ENCODE measurements around the gene SERPINA10.

DNA sequence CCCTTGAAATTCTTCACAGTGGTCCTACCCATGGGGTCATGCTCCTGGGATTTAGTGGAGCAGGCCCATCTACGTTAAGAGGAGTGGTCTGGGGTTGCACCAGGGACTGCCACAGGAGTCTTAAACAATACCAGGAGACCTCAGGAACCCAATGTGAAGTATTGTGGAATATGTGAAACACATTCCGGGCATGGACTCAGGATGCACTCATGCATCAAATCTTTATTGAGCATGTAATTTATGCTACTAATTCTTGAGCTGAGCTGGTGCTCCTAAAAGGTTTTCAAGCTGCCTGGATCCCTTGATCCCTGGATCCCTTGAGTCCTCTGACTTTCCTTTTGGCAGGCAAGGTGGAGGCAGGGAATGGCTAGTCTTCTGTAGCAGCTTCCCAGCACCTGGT lies 8.8 kb downstream of the SERPINA10 start:
- TF ChIP-seq POLR2AphosphoS2 (IDR thresholded peaks at IDR 0.05; ENCODE audit: low read depth, low read length): no peak
- TF ChIP-seq, protein P1, sequence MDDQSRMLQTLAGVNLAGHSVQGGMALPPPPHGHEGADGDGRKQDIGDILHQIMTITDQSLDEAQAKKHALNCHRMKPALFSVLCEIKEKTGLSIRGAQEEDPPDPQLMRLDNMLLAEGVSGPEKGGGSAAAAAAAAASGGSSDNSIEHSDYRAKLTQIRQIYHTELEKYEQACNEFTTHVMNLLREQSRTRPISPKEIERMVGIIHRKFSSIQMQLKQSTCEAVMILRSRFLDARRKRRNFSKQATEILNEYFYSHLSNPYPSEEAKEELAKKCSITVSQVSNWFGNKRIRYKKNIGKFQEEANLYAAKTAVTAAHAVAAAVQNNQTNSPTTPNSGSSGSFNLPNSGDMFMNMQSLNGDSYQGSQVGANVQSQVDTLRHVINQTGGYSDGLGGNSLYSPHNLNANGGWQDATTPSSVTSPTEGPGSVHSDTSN (IDR thresholded peaks at IDR 0.05; ENCODE audit: insufficient replicate concordance, low read depth, low read length): no peak
- TF ChIP-seq, protein P2, sequence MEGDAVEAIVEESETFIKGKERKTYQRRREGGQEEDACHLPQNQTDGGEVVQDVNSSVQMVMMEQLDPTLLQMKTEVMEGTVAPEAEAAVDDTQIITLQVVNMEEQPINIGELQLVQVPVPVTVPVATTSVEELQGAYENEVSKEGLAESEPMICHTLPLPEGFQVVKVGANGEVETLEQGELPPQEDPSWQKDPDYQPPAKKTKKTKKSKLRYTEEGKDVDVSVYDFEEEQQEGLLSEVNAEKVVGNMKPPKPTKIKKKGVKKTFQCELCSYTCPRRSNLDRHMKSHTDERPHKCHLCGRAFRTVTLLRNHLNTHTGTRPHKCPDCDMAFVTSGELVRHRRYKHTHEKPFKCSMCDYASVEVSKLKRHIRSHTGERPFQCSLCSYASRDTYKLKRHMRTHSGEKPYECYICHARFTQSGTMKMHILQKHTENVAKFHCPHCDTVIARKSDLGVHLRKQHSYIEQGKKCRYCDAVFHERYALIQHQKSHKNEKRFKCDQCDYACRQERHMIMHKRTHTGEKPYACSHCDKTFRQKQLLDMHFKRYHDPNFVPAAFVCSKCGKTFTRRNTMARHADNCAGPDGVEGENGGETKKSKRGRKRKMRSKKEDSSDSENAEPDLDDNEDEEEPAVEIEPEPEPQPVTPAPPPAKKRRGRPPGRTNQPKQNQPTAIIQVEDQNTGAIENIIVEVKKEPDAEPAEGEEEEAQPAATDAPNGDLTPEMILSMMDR (IDR thresholded peaks at IDR 0.05 in 2 of 3, conservative IDR thresholded peaks at IDR 0.05 in 1 of 3; ENCODE audit: control insufficient read depth in 2 of 3, extremely low read depth in 1 of 3, insufficient read depth in 1 of 3, low read depth in 3 of 3, low read length in 3 of 3): no peak
- TF ChIP-seq, protein P3, sequence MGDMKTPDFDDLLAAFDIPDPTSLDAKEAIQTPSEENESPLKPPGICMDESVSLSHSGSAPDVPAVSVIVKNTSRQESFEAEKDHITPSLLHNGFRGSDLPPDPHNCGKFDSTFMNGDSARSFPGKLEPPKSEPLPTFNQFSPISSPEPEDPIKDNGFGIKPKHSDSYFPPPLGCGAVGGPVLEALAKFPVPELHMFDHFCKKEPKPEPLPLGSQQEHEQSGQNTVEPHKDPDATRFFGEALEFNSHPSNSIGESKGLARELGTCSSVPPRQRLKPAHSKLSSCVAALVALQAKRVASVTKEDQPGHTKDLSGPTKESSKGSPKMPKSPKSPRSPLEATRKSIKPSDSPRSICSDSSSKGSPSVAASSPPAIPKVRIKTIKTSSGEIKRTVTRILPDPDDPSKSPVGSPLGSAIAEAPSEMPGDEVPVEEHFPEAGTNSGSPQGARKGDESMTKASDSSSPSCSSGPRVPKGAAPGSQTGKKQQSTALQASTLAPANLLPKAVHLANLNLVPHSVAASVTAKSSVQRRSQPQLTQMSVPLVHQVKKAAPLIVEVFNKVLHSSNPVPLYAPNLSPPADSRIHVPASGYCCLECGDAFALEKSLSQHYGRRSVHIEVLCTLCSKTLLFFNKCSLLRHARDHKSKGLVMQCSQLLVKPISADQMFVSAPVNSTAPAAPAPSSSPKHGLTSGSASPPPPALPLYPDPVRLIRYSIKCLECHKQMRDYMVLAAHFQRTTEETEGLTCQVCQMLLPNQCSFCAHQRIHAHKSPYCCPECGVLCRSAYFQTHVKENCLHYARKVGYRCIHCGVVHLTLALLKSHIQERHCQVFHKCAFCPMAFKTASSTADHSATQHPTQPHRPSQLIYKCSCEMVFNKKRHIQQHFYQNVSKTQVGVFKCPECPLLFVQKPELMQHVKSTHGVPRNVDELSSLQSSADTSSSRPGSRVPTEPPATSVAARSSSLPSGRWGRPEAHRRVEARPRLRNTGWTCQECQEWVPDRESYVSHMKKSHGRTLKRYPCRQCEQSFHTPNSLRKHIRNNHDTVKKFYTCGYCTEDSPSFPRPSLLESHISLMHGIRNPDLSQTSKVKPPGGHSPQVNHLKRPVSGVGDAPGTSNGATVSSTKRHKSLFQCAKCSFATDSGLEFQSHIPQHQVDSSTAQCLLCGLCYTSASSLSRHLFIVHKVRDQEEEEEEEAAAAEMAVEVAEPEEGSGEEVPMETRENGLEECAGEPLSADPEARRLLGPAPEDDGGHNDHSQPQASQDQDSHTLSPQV (IDR thresholded peaks at IDR 0.05): no peak
- TF ChIP-seq FOS (IDR thresholded peaks at IDR 0.05; ENCODE audit: borderline replicate concordance, extremely low read depth, insufficient read length): no peak
- no peak for TF ChIP-seq BACH1 (IDR thresholded peaks at IDR 0.05; ENCODE audit: borderline replicate concordance)
- no peak for TF ChIP-seq DPF2 (IDR thresholded peaks at IDR 0.05)

Data from GM12878 (cell line).